ENCODE data around the gene SLC49A4. TPM values are rescaled to one million over a fixed set of nuclear protein-coding genes. Genes with fewer than 3 reads are reported as not detected.

Gene SLC49A4
- total RNA-seq, 2 experiments from 2014 or later: 1.4 to 2.2 TPM

DNA sequence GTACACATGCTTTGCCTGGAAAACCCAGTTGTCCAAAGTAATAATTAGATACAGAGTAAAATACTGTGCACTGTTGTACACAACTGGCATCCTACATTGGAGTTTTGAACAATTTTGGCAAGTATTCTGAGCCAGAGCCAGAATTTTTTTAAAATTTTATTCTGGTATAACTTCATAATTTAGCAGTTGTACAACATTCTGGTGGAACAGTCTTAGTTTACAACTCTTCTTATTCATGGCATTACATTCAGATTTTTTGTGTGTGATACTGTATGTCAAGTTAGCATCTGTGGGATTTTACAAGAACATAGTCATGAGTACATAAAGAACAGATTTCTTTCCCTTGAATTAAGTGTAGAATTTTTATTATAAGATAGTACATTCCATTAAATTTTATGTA lies 67.5 kb downstream of the SLC49A4 start:
- intact Hi-C loops (cut with DNase I, micrococcal nuclease): no loop called here
- H3K27ac Mint-ChIP-seq: no peak overlapping the region
- H3K4me1 Mint-ChIP-seq: peaks cover under 1% of the 10 kb centered on the region
- ATAC-seq (no peak), DNase-seq (no peak)
- no peaks in the 10 kb centered on the region for H3K27me3 Mint-ChIP-seq
- POLR2A ChIA-PET: no interaction called here
- peaks cover 2% of the 10 kb centered on the region for H3K36me3 Mint-ChIP-seq (ENCODE audit: low read depth)
- H3K9me3 Mint-ChIP-seq (ENCODE audit: low read depth): no peaks in the 10 kb centered on the region
- no peak overlapping the region for H3K4me3 Mint-ChIP-seq
- CTCF ChIA-PET: no interaction called here

- H3K27ac Mint-ChIP-seq: no peak overlapping the region
- no peak overlapping the region for H3K4me3 Mint-ChIP-seq
- CTCF ChIA-PET: no interaction called here
- no peak for ATAC-seq
- intact Hi-C loops (cut with DNase I, micrococcal nuclease): no loop called here
- H3K27me3 Mint-ChIP-seq: no peaks in the 10 kb centered on the region
- no peaks in the 10 kb centered on the region for H3K4me1 Mint-ChIP-seq
- POLR2A ChIA-PET: no interaction called here
- no peak for DNase-seq
- H3K36me3 Mint-ChIP-seq (ENCODE audit: low read depth): peaks cover 2% of the 10 kb centered on the region
- H3K9me3 Mint-ChIP-seq (ENCODE audit: low read depth): no peaks in the 10 kb centered on the region
Observed at GRCh38 chr3:122864498-122864897, 69.6 kb downstream of the SLC49A4 start.

DNA sequence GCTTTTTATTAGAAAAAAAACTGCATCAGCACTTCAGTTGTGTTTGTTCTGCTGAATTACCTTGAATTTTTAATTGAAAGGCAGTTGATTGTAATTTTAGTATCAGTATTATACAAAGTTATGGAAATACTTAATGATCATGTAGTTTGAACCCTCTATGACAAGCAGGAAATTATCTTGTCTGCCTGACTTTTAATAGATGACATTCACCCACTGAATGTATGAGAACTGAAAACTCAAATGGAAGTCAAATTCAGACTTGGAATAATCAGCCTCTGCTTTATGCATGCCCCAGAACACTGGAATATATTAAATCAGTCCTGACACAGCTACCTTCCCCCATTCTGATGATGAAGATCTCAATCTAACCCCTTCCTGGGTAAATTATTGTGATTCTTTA lies 73.5 kb downstream of the SLC49A4 start:
- CTCF ChIA-PET: no interaction called here
- H3K4me3 Mint-ChIP-seq: no peak overlapping the region
- POLR2A ChIA-PET: no interaction called here
- no peaks in the 10 kb centered on the region for H3K36me3 Mint-ChIP-seq (ENCODE audit: low read depth)
- H3K4me1 Mint-ChIP-seq: no peaks in the 10 kb centered on the region
- no peaks in the 10 kb centered on the region for H3K9me3 Mint-ChIP-seq (ENCODE audit: low read depth)
- no peaks in the 10 kb centered on the region for H3K27me3 Mint-ChIP-seq
- no peak for ATAC-seq
- DNase-seq: no peak
- intact Hi-C loops (cut with DNase I, micrococcal nuclease): no loop called here
- H3K27ac Mint-ChIP-seq: no peak overlapping the region

DNA sequence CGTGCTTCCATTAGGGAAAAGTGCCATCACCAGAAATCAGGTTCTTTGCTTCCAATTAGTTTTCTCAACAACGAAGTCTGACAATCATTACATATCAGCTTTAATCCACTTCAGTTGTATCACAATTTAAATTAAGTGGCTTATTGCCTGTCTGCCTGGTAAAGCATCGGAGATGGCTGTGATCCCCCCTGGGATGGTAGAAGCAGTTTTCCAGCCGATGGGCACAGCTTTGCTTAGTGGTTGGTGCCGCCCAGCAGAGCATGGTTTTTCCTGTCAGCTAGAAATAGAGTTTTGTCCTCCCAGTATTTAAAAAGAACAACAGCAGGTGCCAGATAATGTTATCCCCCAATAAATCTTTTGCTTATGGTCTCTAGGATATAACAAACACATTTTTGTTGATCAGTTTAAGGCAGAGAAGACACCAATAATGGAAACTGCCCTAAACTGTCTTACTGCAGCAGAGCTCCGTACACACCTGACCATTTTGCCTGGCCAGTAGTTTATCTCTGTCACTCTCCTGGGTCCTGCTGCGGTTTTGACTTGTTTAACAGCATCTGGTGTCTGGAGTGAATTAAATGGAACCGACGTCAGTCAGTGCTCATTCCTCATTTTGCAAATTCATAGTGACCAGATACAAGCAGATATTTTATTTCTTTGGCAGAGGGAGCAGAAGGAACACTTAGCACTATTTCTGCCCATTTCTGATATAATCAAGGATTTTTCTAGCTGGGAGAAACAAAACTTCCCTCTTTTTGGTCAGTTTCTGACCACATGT lies 79.1 kb downstream of the SLC49A4 start:
- peaks cover 2% of the 10 kb centered on the region for H3K9me3 Mint-ChIP-seq (ENCODE audit: low read depth)
- H3K27ac Mint-ChIP-seq: no peak overlapping the region
- no peak for DNase-seq
- ChIA-PET POLR2A (interaction anchor here (0.6 kb wide), 1 partner anchor 836 kb away, joined by 3 read pairs; no protein-coding TSS in a partner anchor), CTCF (interaction anchor here (1.3 to 1.4 kb wide), 2 partner anchors 9 to 23 kb away, joined by 3 read pairs; no protein-coding TSS in a partner anchor)
- no peak for ATAC-seq
- intact Hi-C loops (cut with DNase I, micrococcal nuclease): no loop called here
- no peak overlapping the region for H3K4me3 Mint-ChIP-seq
- H3K4me1 Mint-ChIP-seq: peaks cover 16% of the 10 kb centered on the region
- no peaks in the 10 kb centered on the region for H3K27me3 Mint-ChIP-seq
- H3K36me3 Mint-ChIP-seq (ENCODE audit: low read depth): peaks cover 9% of the 10 kb centered on the region

DNA sequence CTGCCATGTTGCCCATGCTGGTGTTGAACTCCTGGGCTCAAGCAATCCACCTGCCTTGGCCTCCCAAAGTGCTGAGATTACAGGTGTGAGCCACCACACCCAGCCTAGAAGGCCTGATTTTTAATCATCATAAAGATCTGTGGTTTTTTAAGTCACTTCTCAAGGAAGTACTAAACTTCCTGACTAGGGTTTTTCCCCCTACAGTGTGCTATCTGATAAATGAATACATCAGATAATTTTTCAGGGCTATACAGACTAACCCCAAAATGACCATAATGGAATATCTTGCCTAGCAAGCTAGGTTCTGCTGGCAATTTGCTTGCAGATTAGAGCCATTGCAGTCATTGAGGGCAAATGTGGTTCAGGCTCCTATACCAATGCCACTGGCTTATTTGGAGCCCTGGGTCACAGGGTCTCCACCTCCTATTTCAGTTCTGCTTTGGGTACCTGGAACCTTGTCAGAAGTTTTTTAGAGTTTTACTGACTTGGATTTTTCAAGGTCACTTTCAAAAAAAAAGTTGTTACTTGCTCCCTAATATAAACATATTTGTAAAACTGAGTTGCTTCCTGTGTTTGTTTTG lies 80.8 kb downstream of the SLC49A4 start:
- ATAC-seq (no peak), DNase-seq (no peak)
- H3K27me3 Mint-ChIP-seq: no peaks in the 10 kb centered on the region
- intact Hi-C loops (cut with DNase I, micrococcal nuclease): no loop called here
- H3K27ac Mint-ChIP-seq: no peak overlapping the region
- POLR2A ChIA-PET: no interaction called here
- no peak overlapping the region for H3K4me3 Mint-ChIP-seq
- H3K9me3 Mint-ChIP-seq (ENCODE audit: low read depth): peaks cover 2% of the 10 kb centered on the region
- H3K36me3 Mint-ChIP-seq (ENCODE audit: low read depth): peaks cover 9% of the 10 kb centered on the region
- H3K4me1 Mint-ChIP-seq: peaks cover 16% of the 10 kb centered on the region
- CTCF ChIA-PET: interaction anchor here (1.1 kb wide), 1 partner anchor 121 kb away, joined by 3 read pairs; no protein-coding TSS in a partner anchor

GRCh38 chr3:122880173-122880572 lies 85.3 kb downstream of the SLC49A4 start:
- intact Hi-C loops (cut with DNase I, micrococcal nuclease): no loop called here
- CTCF ChIA-PET: interaction anchor here (0.9 to 1.4 kb wide), 2 partner anchors 9 to 20 kb away, joined by 3 read pairs; no protein-coding TSS in a partner anchor
- H3K36me3 Mint-ChIP-seq (ENCODE audit: low read depth): peaks cover 1% of the 10 kb centered on the region

GRCh38 chr3:122880624-122881023 lies 85.8 kb downstream of the SLC49A4 start:
- no peaks in the 10 kb centered on the region for H3K9me3 Mint-ChIP-seq (ENCODE audit: low read depth)
- ChIA-PET POLR2A (no interaction called here), CTCF (interaction anchor here (0.9 to 1.4 kb wide), 2 partner anchors 9 to 19 kb away, joined by 3 read pairs; no protein-coding TSS in a partner anchor)
- no peak for ATAC-seq
- intact Hi-C loops (cut with DNase I, micrococcal nuclease): no loop called here
- peaks cover 7% of the 10 kb centered on the region for H3K4me1 Mint-ChIP-seq
- no peak for DNase-seq
- H3K27me3 Mint-ChIP-seq: no peaks in the 10 kb centered on the region
- no peak overlapping the region for H3K27ac Mint-ChIP-seq
- H3K4me3 Mint-ChIP-seq: no peak overlapping the region
- no peaks in the 10 kb centered on the region for H3K36me3 Mint-ChIP-seq (ENCODE audit: low read depth)

More at GRCh38 chr3:122880173-122880572, 85.3 kb downstream of the SLC49A4 start:
- DNase-seq: no peak
- H3K27ac Mint-ChIP-seq: no peak overlapping the region
- no peaks in the 10 kb centered on the region for H3K27me3 Mint-ChIP-seq
- no peak overlapping the region for H3K4me3 Mint-ChIP-seq
- POLR2A ChIA-PET: no interaction called here
- peaks cover 9% of the 10 kb centered on the region for H3K4me1 Mint-ChIP-seq
- ATAC-seq: no peak
- no peaks in the 10 kb centered on the region for H3K9me3 Mint-ChIP-seq (ENCODE audit: low read depth)

- POLR2A ChIA-PET: interaction anchor here (0.7 kb wide), 1 partner anchor 72 kb away, joined by 3 read pairs; no protein-coding TSS in a partner anchor
- H3K27ac Mint-ChIP-seq: no peak overlapping the region
- ATAC-seq: no peak
Observed at GRCh38 chr3:122882361-122882947, 87.6 kb downstream of the SLC49A4 start.

GRCh38 chr3:122886251-122886650 lies 91.4 kb downstream of the SLC49A4 start:
- H3K36me3 Mint-ChIP-seq (ENCODE audit: low read depth): no peaks in the 10 kb centered on the region
- no peaks in the 10 kb centered on the region for H3K27me3 Mint-ChIP-seq
- ChIA-PET POLR2A (interaction anchor here (0.7 kb wide), 1 partner anchor 68 kb away, joined by 3 read pairs; no protein-coding TSS in a partner anchor), CTCF (interaction anchor here (1.0 kb wide), 1 partner anchor 64 kb away, joined by 3 read pairs; no protein-coding TSS in a partner anchor)
- H3K9me3 Mint-ChIP-seq (ENCODE audit: low read depth): no peaks in the 10 kb centered on the region
- intact Hi-C loops (cut with DNase I, micrococcal nuclease): no loop called here
- no peak for DNase-seq
- peaks cover 6% of the 10 kb centered on the region for H3K4me1 Mint-ChIP-seq
- no peak for ATAC-seq
- no peak overlapping the region for H3K27ac Mint-ChIP-seq
- H3K4me3 Mint-ChIP-seq: no peak overlapping the region

More at GRCh38 chr3:122882361-122882947, 87.6 kb downstream of the SLC49A4 start:
- H3K9me3 Mint-ChIP-seq (ENCODE audit: low read depth): no peaks in the 10 kb centered on the region
- DNase-seq: no peak
- H3K36me3 Mint-ChIP-seq (ENCODE audit: low read depth): no peaks in the 10 kb centered on the region
- H3K4me3 Mint-ChIP-seq: no peak overlapping the region
- H3K27me3 Mint-ChIP-seq: no peaks in the 10 kb centered on the region
- intact Hi-C loops (cut with DNase I, micrococcal nuclease): no loop called here
- no peaks in the 10 kb centered on the region for H3K4me1 Mint-ChIP-seq
- CTCF ChIA-PET: interaction anchor here (0.6 to 1.5 kb wide), 5 partner anchors 8 to 752 kb away, joined by 3 to 5 read pairs (median 3); no protein-coding TSS in a partner anchor

DNA sequence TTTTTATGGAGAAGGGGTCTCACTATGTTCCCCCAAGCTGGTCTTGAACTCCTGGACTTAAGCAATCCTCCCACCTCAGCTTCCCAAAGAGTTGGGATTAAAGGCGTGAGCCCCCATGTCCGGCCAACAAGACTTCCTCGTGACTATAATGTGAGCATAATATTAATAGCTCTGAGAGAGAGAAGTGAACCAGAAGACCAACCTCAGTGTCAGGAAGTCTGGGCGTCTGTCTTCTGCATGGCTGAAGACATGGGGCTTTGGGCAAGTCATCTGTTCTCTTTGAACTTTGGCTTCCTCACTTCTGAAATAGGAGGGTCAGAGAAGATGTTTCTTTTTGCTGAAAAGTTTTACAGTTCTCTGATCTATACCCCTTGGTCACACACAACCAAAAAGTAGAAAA lies 92.1 kb downstream of the SLC49A4 start:
- intact Hi-C loops (cut with DNase I, micrococcal nuclease): no loop called here
- H3K27me3 Mint-ChIP-seq: no peaks in the 10 kb centered on the region
- no peak for ATAC-seq
- H3K9me3 Mint-ChIP-seq (ENCODE audit: low read depth): no peaks in the 10 kb centered on the region
- H3K36me3 Mint-ChIP-seq (ENCODE audit: low read depth): no peaks in the 10 kb centered on the region
- no peak overlapping the region for H3K27ac Mint-ChIP-seq
- ChIA-PET POLR2A (no interaction called here), CTCF (interaction anchor here (0.6 to 1.0 kb wide), 2 partner anchors 65 to 300 kb away, joined by 3 read pairs; no protein-coding TSS in a partner anchor)
- H3K4me1 Mint-ChIP-seq: peaks cover 6% of the 10 kb centered on the region
- no peak overlapping the region for H3K4me3 Mint-ChIP-seq
- DNase-seq: no peak

- CTCF ChIA-PET: no interaction called here
- DNase-seq: peak; percentile 39
- H3K27me3 Mint-ChIP-seq: no peaks in the 10 kb centered on the region
Observed at GRCh38 chr3:122890077-122890719, 95.3 kb downstream of the SLC49A4 start.

More at GRCh38 chr3:122890077-122890719, 95.3 kb downstream of the SLC49A4 start:
- H3K9me3 Mint-ChIP-seq (ENCODE audit: low read depth): no peaks in the 10 kb centered on the region
- peak; percentile 82 for ATAC-seq
- POLR2A ChIA-PET: interaction anchor here (0.6 kb wide), 1 partner anchor 9 kb away, joined by 3 read pairs; no protein-coding TSS in a partner anchor
- no peak overlapping the region for H3K4me3 Mint-ChIP-seq
- intact Hi-C loops (cut with DNase I, micrococcal nuclease): no loop called here
- H3K27ac Mint-ChIP-seq: no peak overlapping the region
- peaks cover 14% of the 10 kb centered on the region for H3K4me1 Mint-ChIP-seq
- H3K36me3 Mint-ChIP-seq (ENCODE audit: low read depth): no peaks in the 10 kb centered on the region
